H1 (cell line): Measurements from ENCODE around the gene TMED5. TPM values are rescaled to one million over a fixed set of nuclear protein-coding genes. Genes with fewer than 3 reads are reported as not detected.

Experiments
- CTCF ChIA-PET: fragments of 300-600 bp; sonication (Branson Sonifier 250); formaldehyde crosslinking; loops from one replicate; lab custom pipeline; 2021; ENCODE audit not compliant: partially characterized antibody; lab: Charles Lee
- POLR2A ChIA-PET: fragments of 300-600 bp; sonication (Branson Sonifier 250); formaldehyde crosslinking; loops from one replicate; lab custom pipeline; 2021; ENCODE audit warnings: inconsistent platforms; ENCODE audit not compliant: partially characterized antibody; lab: Charles Lee
- DNase-seq, 2 experiments: peaks; one replicate each; pipeline versions ENCODE4 v3.0.0 to v3.0.0-alpha.2; 2010 to 2022; ENCODE audit warnings: low spot score in 2 of 2, low read depth in 1 of 2, mixed read lengths in 1 of 2
- FAIRE-seq: peaks from 2 replicates; lab custom pipeline; 2011; peaks lifted over from hg19 to GRCh38; lab: Jason Lieb, UNC
- H2AFZ ChIP-seq: 2 replicates; pipeline ENCODE4 v1.8.1; 2012; ENCODE audit warnings: low read length, inconsistent platforms
- H2AK5ac ChIP-seq: 2 replicates; pipeline ENCODE4 v1.6.1; 2013; ENCODE audit warnings: low read depth, low read length
- H2BK120ac ChIP-seq: replicated peaks from 2 replicates; pipeline ENCODE3; 2013; ENCODE audit warnings: low read depth, low read length, inconsistent platforms
- H2BK12ac ChIP-seq: 2 replicates; pipeline ENCODE4 v1.6.1; 2013; ENCODE audit warnings: low read depth, low read length
- H2BK15ac ChIP-seq: 2 replicates; pipeline ENCODE4 v1.6.1; 2013; ENCODE audit warnings: low read length
- H2BK20ac ChIP-seq: 2 replicates; pipeline ENCODE4 v1.6.1; 2013; ENCODE audit warnings: low read length
- H2BK5ac ChIP-seq: 2 replicates; pipeline ENCODE4 v1.6.1; 2013; ENCODE audit warnings: low read depth, low read length
- H3K14ac ChIP-seq: 2 replicates; pipeline ENCODE4 v1.6.1; 2013; ENCODE audit warnings: inconsistent platforms; ENCODE audit not compliant: insufficient read length
- H3K18ac ChIP-seq: 2 replicates; pipeline ENCODE4 v1.6.1; 2013; ENCODE audit warnings: low read length; ENCODE audit errors: extremely low read depth
- H3K23ac ChIP-seq: 2 replicates; pipeline ENCODE4 v1.6.1; 2013; ENCODE audit warnings: inconsistent platforms; ENCODE audit not compliant: insufficient read length
- H3K23me2 ChIP-seq: 2 replicates; pipeline ENCODE4 v1.6.1; 2013; ENCODE audit warnings: low read depth, low read length
- H3K27ac ChIP-seq: 2 replicates; pipeline ENCODE4 v1.6.1; 2011; ENCODE audit warnings: low read depth, low read length, inconsistent platforms
- H3K27me3 ChIP-seq, 4 experiments: replicated peaks in 1 of 4; 1 replicate in 1 of 4; 2 replicates in 3 of 4; pipeline versions ENCODE4 v1.6.1 to v1.8.1; 2011 to 2013; ENCODE audit warnings: low read length in 3 of 4, mild to moderate bottlenecking in 3 of 4, inconsistent platforms in 2 of 4, mixed read lengths in 2 of 4, moderate library complexity in 1 of 4; ENCODE audit not compliant: control insufficient read depth in 3 of 4, insufficient read depth in 3 of 4; ENCODE audit errors: extremely low read depth in 1 of 4
- H3K36me3 ChIP-seq, 4 experiments: 2 replicates each; pipeline versions ENCODE4 v1.6.1 to v1.8.1; 2011 to 2013; ENCODE audit warnings: mild to moderate bottlenecking in 4 of 4, low read length in 3 of 4, moderate library complexity in 2 of 4, control low read depth in 1 of 4, inconsistent platforms in 1 of 4; ENCODE audit not compliant: insufficient read depth in 4 of 4, control insufficient read depth in 2 of 4
- H3K4ac ChIP-seq: replicated peaks from 2 replicates; pipeline ENCODE3; 2013; ENCODE audit warnings: low read length, low read depth, mixed read lengths, inconsistent platforms; ENCODE audit not compliant: insufficient read length
- H3K4me1 ChIP-seq, 4 experiments: replicated peaks in 1 of 4; 1 replicate in 1 of 4; 2 replicates in 3 of 4; pipeline versions ENCODE4 v1.6.1 to v1.8.1; 2011 to 2013; ENCODE audit warnings: low read length in 3 of 4, inconsistent platforms in 2 of 4, mixed read lengths in 1 of 4; ENCODE audit not compliant: insufficient read depth in 4 of 4, control insufficient read depth in 3 of 4
- H3K4me2 ChIP-seq, 2 experiments: 2 replicates each; pipeline versions ENCODE4 v1.6.1 to v1.8.1; 2011 to 2013; ENCODE audit warnings: low read depth in 2 of 2, low read length in 2 of 2, control low read depth in 1 of 2, inconsistent platforms in 1 of 2, mild to moderate bottlenecking in 1 of 2; ENCODE audit not compliant: insufficient read depth in 1 of 2
- H3K4me3 ChIP-seq, 4 experiments: fragments of 200-600, 300-600 bp in 1 of 4; sonication (generic), shearing (Covaris generic), sonication (Bioruptor Twin) in 1 of 4; 2 replicates each; pipeline versions ENCODE4 v1.5.1 to v1.8.1; 2011 to 2016; ENCODE audit warnings: low read length in 4 of 4, low read depth in 3 of 4, control low read depth in 2 of 4, inconsistent platforms in 2 of 4, mild to moderate bottlenecking in 2 of 4, mixed read lengths in 1 of 4, moderate library complexity in 1 of 4; ENCODE audit not compliant: insufficient read depth in 2 of 4; ENCODE audit errors: extremely low read depth in 1 of 4
- H3K56ac ChIP-seq: replicated peaks from 2 replicates; pipeline ENCODE3; 2013; ENCODE audit warnings: low read depth, mild to moderate bottlenecking, mixed read lengths, low read length, inconsistent platforms; ENCODE audit not compliant: insufficient read length
- H3K79me1 ChIP-seq: 2 replicates; pipeline ENCODE4 v1.6.1; 2013; ENCODE audit warnings: low read depth, low read length, control low read depth
- H3K79me2 ChIP-seq, 2 experiments: 2 replicates each; pipeline versions ENCODE4 v1.6.1 to v1.8.1; 2012 to 2013; ENCODE audit warnings: low read length in 2 of 2, mild to moderate bottlenecking in 2 of 2, inconsistent platforms in 1 of 2; ENCODE audit not compliant: insufficient read depth in 2 of 2, control insufficient read depth in 1 of 2
- H3K9ac ChIP-seq, 4 experiments: replicated peaks in 1 of 4; 1 replicate in 1 of 4; 2 replicates in 3 of 4; pipeline versions ENCODE4 v1.6.1 to v1.8.1; 2011 to 2013; ENCODE audit warnings: low read depth in 3 of 4, low read length in 3 of 4, control low read depth in 2 of 4, mild to moderate bottlenecking in 2 of 4, moderate library complexity in 2 of 4, inconsistent platforms in 1 of 4; ENCODE audit errors: extremely low read depth in 1 of 4
- H3K9me3 ChIP-seq, 2 experiments: 2 replicates each; pipeline versions ENCODE4 v1.6.1 to v1.8.1; 2012 to 2013; ENCODE audit warnings: mild to moderate bottlenecking in 2 of 2, moderate library complexity in 2 of 2, control low read depth in 1 of 2, inconsistent platforms in 1 of 2, low read depth in 1 of 2, low read length in 1 of 2, mixed read lengths in 1 of 2; ENCODE audit not compliant: insufficient read depth in 2 of 2
- H4K20me1 ChIP-seq, 2 experiments: replicated peaks in 1 of 2; 2 replicates each; pipeline versions ENCODE3 to v1.8.1; 2011 to 2013; ENCODE audit warnings: inconsistent platforms in 2 of 2, low read length in 2 of 2, mild to moderate bottlenecking in 1 of 2; ENCODE audit not compliant: insufficient read depth in 2 of 2, control insufficient read depth in 1 of 2
- H4K5ac ChIP-seq: 2 replicates; pipeline ENCODE4 v1.6.1; 2013; ENCODE audit warnings: low read length, low read depth, mixed read lengths, inconsistent platforms; ENCODE audit not compliant: insufficient read length
- H4K8ac ChIP-seq: 2 replicates; pipeline ENCODE4 v1.8.0; 2013; ENCODE audit warnings: mild to moderate bottlenecking, moderate library complexity, low read length, inconsistent platforms; ENCODE audit not compliant: insufficient read depth; ENCODE audit errors: extremely low read depth
- H4K91ac ChIP-seq: replicated peaks from 2 replicates; pipeline ENCODE3; 2013; ENCODE audit warnings: low read length, mixed read lengths, inconsistent platforms; ENCODE audit not compliant: insufficient read length
- JUND ChIP-seq: IDR thresholded peaks from 2 replicates; pipeline ENCODE4 v1.6.1; 2011; ENCODE audit warnings: mild to moderate bottlenecking, improper control_type of control experiment, low read length
- RFX5 ChIP-seq: IDR thresholded peaks from 2 replicates; pipeline ENCODE4 v1.6.1; 2011; ENCODE audit warnings: low read depth, low read length, improper control_type of control experiment, borderline replicate concordance
- WGBS, 2 experiments: shearing (Covaris generic) in 1 of 2; methylation state at CpG; one replicate each; pipeline versions ENCODE4 v1.1.6 to v1.1.7; 2013 to 2015; ENCODE audit warnings: low lambda C conversion rate in 2 of 2, mixed read lengths in 2 of 2, inconsistent platforms in 1 of 2, low coverage in 1 of 2, missing lambda C conversion rate in 1 of 2; ENCODE audit not compliant: insufficient replicate concordance in 2 of 2, insufficient coverage in 1 of 2, insufficient read length in 1 of 2; ENCODE audit errors: extremely low coverage in 1 of 2, missing lambda C conversion rate in 1 of 2; 5-methylcytosine and 5-hydroxymethylcytosine counted together
- polyA plus RNA-seq, 7 experiments: library from polyadenylated mRNA; depleted of rRNA in 3 of 7; stranded (reverse) in 5 of 7; unstranded in 2 of 7; fragments of >200 nt in 5 of 7; fragments of 200-250 nt in 2 of 7; gene quantifications; 1 replicate in 5 of 7; 2 replicates in 1 of 7; 4 replicates in 1 of 7; pipeline versions ENCODE4 v1.2.1 to v1.2.3, GENCODE V29; 2011 to 2013; ENCODE audit warnings: missing spikeins in 2 of 7, mixed read lengths in 2 of 7
- total RNA-seq: library from RNA; stranded (reverse); fragmentation: NEBNext Ultra II Directional; extraction: Animal tissue kit (Norgen Biotek cat#: 25700); gene quantifications from 2 replicates; pipeline ENCODE4 v1.2.1, GENCODE V29; 2021

TMED5 gene
- total and polyA plus RNA-seq, 2 of the 8 experiments (the other 6 are each of a cell fraction or from before 2014, with no cell fraction given): 14.8 to 32.8 TPM

DNA sequence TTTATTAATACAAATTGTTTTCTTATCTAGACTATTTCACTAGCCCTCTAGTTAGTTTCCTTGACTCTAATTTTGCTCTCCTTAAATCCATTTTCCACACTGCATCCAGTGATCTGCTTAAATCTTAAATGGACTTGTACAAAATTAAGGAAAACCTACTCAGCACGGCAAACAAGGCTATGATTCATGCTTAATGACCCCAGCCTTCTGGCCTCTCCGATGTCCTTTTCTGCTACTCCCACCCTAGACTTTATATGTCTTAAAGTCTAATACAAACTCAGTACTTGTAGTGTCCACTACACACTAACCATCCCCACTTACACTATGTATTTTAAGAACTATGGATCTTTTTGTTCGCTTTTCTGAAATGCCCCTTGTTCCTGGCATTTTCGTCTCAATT lies 2.2 kb downstream of the TMED5 start:
- no peak overlapping the region for H2BK5ac ChIP-seq
- H2BK20ac ChIP-seq: no peak overlapping the region
- no peak overlapping the region for H3K23ac ChIP-seq
- H2BK12ac ChIP-seq: no peak overlapping the region
- no peak overlapping the region for H2BK120ac ChIP-seq
- POLR2A ChIA-PET: interaction anchor here (0.6 to 1.4 kb wide), 2 partner anchors 28 to 79 kb away, joined by 3 read pairs; no protein-coding TSS in a partner anchor
- no peaks in the 10 kb centered on the region; a peak in 1 of 8 replicates for H3K36me3 ChIP-seq
- H4K20me1 ChIP-seq: peaks cover 0 to 2% of the 10 kb centered on the region in 2 experiments
- H3K79me1 ChIP-seq: peaks cover 4% of the 10 kb centered on the region; the same call in 1 of the 2 replicates
- H2BK15ac ChIP-seq: no peak overlapping the region
- H4K5ac ChIP-seq: no peak overlapping the region
- no peak overlapping the region for H2AFZ ChIP-seq
- H3K27ac ChIP-seq: no peak overlapping the region
- no peaks in the 10 kb centered on the region; a peak in 1 of 7 replicates for H3K4me1 ChIP-seq
- H3K9ac ChIP-seq: no peak overlapping the region; a peak in 1 of 7 replicates
- no peak overlapping the region for H3K18ac ChIP-seq
- DNase-seq: no peak
- no peak for FAIRE-seq
- H4K91ac ChIP-seq: no peak overlapping the region
- H2AK5ac ChIP-seq: no peak overlapping the region
- no peak overlapping the region for H3K14ac ChIP-seq
- H3K4me2 ChIP-seq: peak overlapping the region; percentile 80 to 97; a peak in 3 of 4 replicates
- H3K56ac ChIP-seq: no peak overlapping the region
- peak overlapping the region in 2 of 4 experiments; percentile 98 to 99; a peak in 3 of 8 replicates for H3K4me3 ChIP-seq
- H3K27me3 ChIP-seq: no peaks in the 10 kb centered on the region
- TF ChIP-seq RFX5 (no peak), JUND (no peak)
- CTCF ChIA-PET: no interaction called here
- whole genome bisulfite sequencing, 2 experiments: 90% methylated on average over 4 of the region's 4 CpGs; no CpG with 5 or more reads in 1 of the 2 experiments
- no peak overlapping the region for H3K4ac ChIP-seq
- no peak overlapping the region for H4K8ac ChIP-seq
- peaks cover 5% of the 10 kb centered on the region for H3K23me2 ChIP-seq
- H3K9me3 ChIP-seq: no peaks in the 10 kb centered on the region
- peaks cover 0 to 69% of the 10 kb centered on the region in 2 experiments; a peak in 2 of 4 replicates for H3K79me2 ChIP-seq
